Skeletal muscle tissue (tissue), 4 donors: ENCODE data around the gene OVCA2. TPM values are rescaled to one million over a fixed set of nuclear protein-coding genes. Genes with fewer than 3 reads are reported as not detected.

Experiments
- H3K27ac ChIP-seq: one replicate; pipeline ENCODE4 v1.7.0; 2013; ENCODE audit warnings: mild to moderate bottlenecking, low read depth, low read length, inconsistent platforms
- H3K27me3 ChIP-seq, 3 donors: one replicate each; pipeline ENCODE4 v1.7.0; 2013; ENCODE audit warnings: low read length in 3 of 3; ENCODE audit not compliant: control insufficient read depth in 3 of 3, insufficient read depth in 3 of 3
- H3K36me3 ChIP-seq, 3 donors: one replicate each; pipeline ENCODE4 v1.7.0; 2013; ENCODE audit warnings: low read length in 3 of 3; ENCODE audit not compliant: control insufficient read depth in 3 of 3, insufficient read depth in 3 of 3
- H3K4me1 ChIP-seq, 3 donors: one replicate each; pipeline ENCODE4 v1.7.0; 2013; ENCODE audit warnings: low read length in 3 of 3, mild to moderate bottlenecking in 3 of 3; ENCODE audit not compliant: control insufficient read depth in 3 of 3, insufficient read depth in 3 of 3
- H3K4me3 ChIP-seq, 3 donors: one replicate each; pipeline ENCODE4 v1.7.0; 2013; ENCODE audit warnings: low read length in 3 of 3
- H3K9ac ChIP-seq, 3 donors: one replicate each; pipeline ENCODE4 v1.7.0; 2013; ENCODE audit warnings: low read length in 3 of 3, mild to moderate bottlenecking in 3 of 3, moderate library complexity in 2 of 3, low read depth in 1 of 3
- H3K9me3 ChIP-seq, 3 donors: one replicate each; pipeline ENCODE4 v1.7.0; 2013; ENCODE audit warnings: low read length in 3 of 3; ENCODE audit not compliant: control insufficient read depth in 3 of 3
- total RNA-seq: library from RNA; depleted of rRNA; stranded (reverse); fragments of >200 nt; gene quantifications from one replicate; pipeline ENCODE4 v1.2.3, GENCODE V29; 2014
- donor health status: Osteomylitis.

Gene OVCA2
- total RNA-seq, 1 donor from 2014 or later = 24.0 TPM

DNA sequence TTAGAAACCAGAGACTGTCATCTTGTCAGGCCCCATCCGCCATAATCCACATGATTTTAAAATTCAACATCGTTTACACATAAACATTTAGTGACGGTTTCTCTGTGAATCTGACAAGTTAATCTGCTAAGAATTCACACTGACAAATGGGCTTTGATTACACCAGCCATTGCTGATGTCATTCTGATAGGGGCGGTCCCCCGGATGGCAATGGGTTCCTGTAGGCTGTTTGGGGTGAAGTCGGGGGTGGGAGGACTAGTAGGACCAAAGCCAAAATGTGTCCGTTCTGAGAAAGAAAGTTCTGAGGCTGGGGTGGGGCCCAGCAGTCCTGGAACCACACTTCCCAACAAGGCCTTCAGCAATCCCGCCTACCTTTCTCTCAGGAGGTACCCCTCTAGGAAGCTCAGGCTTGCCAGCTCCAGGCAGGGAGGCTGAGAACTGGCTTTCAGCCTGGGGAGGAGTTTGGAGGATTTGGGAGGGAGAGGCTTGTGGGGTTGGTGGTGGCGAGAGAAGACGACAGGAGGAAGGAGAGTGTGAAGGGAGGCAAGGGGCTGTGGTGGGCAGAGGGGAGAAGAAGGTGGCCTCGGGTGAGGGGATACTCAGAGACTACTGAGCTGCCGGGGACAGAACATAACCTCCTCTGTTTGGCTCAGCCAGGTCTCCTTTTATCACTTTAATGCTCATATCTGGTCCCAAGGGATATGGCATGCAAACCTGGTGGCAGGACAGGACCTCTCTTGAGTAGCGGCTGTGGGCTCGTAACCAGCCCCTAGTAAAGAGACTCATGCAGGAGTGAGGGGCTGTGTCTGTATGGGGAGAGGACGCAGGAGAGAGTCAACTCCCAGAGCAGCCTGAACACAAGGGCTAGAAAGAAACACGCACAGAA lies 21.7 kb downstream of the OVCA2 start:
- Histone ChIP-seq H3K27me3 (no peaks in the 10 kb centered on the region), H3K36me3 (peaks cover 25 to 58% (median 32%) of the 10 kb centered on the region in 3 donors), H3K27ac (peak overlapping the region; percentile 76), H3K9me3 (no peaks in the 10 kb centered on the region), H3K4me1 (peaks cover 79 to 85% (median 80%) of the 10 kb centered on the region in 3 donors), H3K4me3 (no peak overlapping the region), H3K9ac (peak overlapping the region; percentile 14 to 75 (median 40))

DNA sequence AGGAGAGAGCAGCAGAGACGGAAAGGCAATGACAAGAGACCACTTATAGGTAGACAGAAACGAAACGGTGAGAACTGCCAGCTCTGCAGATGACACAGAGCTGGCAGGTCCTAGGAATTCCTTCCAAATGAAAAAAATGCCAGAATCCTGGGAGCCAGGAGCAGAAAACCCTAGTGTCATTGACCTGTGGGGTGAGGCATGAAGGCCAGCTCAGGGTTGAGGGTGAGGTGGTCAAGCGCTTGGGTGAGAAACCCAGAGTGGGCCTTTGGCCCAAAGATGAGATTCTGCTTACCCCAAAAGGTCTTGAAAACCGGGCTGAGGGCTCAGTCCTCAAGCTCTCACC lies 22.3 kb downstream of the OVCA2 start:
- peaks cover 27 to 60% (median 37%) of the 10 kb centered on the region in 3 donors for H3K36me3 ChIP-seq
- H3K27ac ChIP-seq = peak overlapping the region; percentile 76
- H3K9ac ChIP-seq = no peak overlapping the region
- peaks cover 82 to 90% (median 85%) of the 10 kb centered on the region in 3 donors for H3K4me1 ChIP-seq
- H3K27me3 ChIP-seq = no peaks in the 10 kb centered on the region
- H3K9me3 ChIP-seq = no peaks in the 10 kb centered on the region
- no peak overlapping the region for H3K4me3 ChIP-seq

DNA sequence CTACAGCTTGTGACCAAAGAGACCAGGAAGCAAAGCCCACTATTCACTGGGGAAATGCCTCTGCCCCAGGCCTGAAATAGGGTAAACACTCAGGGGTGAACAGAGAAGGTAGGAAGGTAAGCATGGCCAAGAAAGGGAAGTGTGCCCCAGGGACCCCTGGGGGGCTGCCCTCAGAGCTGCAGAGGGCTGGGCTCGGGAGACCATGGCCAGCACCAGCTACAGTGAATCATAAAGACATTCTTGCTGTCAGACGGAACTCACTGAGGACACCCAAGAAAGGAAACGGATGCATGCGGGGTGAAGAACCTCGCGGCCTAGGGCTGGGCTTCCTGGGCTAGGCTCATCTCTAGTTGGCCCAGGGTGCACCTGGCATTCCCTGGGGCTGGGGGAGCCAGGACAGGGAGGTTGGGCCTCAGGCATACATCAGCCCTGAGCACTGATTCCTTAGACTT lies 22.7 kb downstream of the OVCA2 start:
- H3K36me3 ChIP-seq = peaks cover 27 to 60% (median 37%) of the 10 kb centered on the region in 3 donors
- no peaks in the 10 kb centered on the region for H3K27me3 ChIP-seq
- H3K9ac ChIP-seq = peak overlapping the region in 1 of 3 donors; percentile 45
- H3K9me3 ChIP-seq = no peaks in the 10 kb centered on the region
- H3K4me3 ChIP-seq = no peak overlapping the region
- H3K27ac ChIP-seq = peak overlapping the region; percentile 76
- H3K4me1 ChIP-seq = peaks cover 80 to 89% (median 82%) of the 10 kb centered on the region in 3 donors

GRCh38 chr17:2064980-2065785 lies 23.4 kb downstream of the OVCA2 start:
- Histone ChIP-seq H3K36me3 (peaks cover 27 to 55% (median 33%) of the 10 kb centered on the region in 3 donors), H3K4me3 (no peak overlapping the region), H3K9me3 (no peaks in the 10 kb centered on the region), H3K4me1 (peaks cover 77 to 87% (median 80%) of the 10 kb centered on the region in 3 donors), H3K27me3 (no peaks in the 10 kb centered on the region), H3K27ac (peak overlapping the region; percentile 76), H3K9ac (peak overlapping the region in 1 of 3 donors; percentile 66)

DNA sequence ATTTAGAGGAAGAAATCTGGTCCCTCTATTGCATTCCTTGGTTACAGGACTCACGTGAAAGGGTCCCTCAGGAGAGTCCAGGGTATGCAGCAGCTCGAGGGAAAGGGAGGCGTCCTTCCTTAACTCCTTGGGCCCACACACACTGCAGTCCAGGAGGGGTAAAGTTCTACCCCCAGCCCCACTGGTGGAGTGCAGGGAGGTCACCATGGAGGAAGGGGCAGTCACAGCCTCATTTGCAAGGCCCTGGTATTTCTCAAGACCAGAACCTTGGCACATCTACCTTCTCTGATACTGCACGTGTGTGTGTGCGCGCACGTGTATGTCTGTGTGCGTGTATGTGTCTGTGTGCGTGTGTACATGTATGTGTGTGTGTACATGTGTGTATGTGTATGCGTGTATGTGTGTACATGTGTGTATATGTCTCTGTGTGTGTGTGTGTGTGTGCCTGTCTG lies 24.2 kb downstream of the OVCA2 start:
- Histone ChIP-seq H3K9me3 (no peaks in the 10 kb centered on the region), H3K4me1 (peaks cover 77 to 89% (median 78%) of the 10 kb centered on the region in 3 donors), H3K9ac (peak overlapping the region in 1 of 3 donors; percentile 66), H3K36me3 (peaks cover 27 to 47% (median 31%) of the 10 kb centered on the region in 3 donors), H3K27ac (peak overlapping the region; percentile 76), H3K27me3 (no peaks in the 10 kb centered on the region), H3K4me3 (no peak overlapping the region)

- peak overlapping the region; percentile 76 for H3K27ac ChIP-seq
- H3K9ac ChIP-seq = peak overlapping the region; percentile 34 to 66 (median 54)
- H3K4me1 ChIP-seq = peaks cover 74 to 89% (median 76%) of the 10 kb centered on the region in 3 donors
- H3K4me3 ChIP-seq = no peak overlapping the region
- H3K9me3 ChIP-seq = no peaks in the 10 kb centered on the region
- no peaks in the 10 kb centered on the region for H3K27me3 ChIP-seq
- peaks cover 27 to 42% (median 31%) of the 10 kb centered on the region in 3 donors for H3K36me3 ChIP-seq
Observed at GRCh38 chr17:2067048-2067561, 25.3 kb downstream of the OVCA2 start.

DNA sequence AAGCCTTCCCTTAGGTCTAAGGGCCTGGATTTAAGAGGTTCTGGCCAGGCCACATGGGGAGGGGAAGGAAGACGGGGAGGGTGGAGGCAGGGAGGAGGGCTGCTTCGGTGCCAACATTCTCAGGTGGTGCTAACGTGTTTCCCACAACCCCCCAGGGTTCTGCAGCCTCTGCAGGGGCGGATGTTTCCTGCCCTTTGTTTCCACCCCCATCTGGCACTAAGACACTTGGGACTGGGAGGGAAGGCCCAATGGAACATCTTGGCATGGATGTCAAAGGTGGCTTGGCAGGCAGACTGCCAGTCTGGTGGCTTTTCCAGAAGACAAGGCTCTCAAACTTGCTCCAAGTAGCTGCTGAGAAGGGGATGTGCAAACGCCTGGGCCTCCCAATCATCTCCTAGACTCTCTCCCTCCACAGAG lies 25.8 kb downstream of the OVCA2 start:
- Histone ChIP-seq H3K4me1 (peaks cover 75 to 85% (median 77%) of the 10 kb centered on the region in 3 donors), H3K4me3 (no peak overlapping the region), H3K27me3 (no peaks in the 10 kb centered on the region), H3K9ac (peak overlapping the region in 2 of 3 donors; percentile 54 to 66), H3K27ac (peak overlapping the region; percentile 76), H3K9me3 (no peaks in the 10 kb centered on the region), H3K36me3 (peaks cover 32 to 40% (median 34%) of the 10 kb centered on the region in 3 donors)

- Histone ChIP-seq H3K4me1 (peaks cover 74 to 81% (median 75%) of the 10 kb centered on the region in 3 donors), H3K9me3 (no peaks in the 10 kb centered on the region), H3K9ac (peak overlapping the region in 2 of 3 donors; percentile 8 to 32), H3K4me3 (peak overlapping the region in 2 of 3 donors; percentile 6 to 24), H3K36me3 (peaks cover 32 to 40% (median 33%) of the 10 kb centered on the region in 3 donors), H3K27ac (peak overlapping the region; percentile 76), H3K27me3 (no peaks in the 10 kb centered on the region)
Observed at GRCh38 chr17:2068031-2068518, 26.3 kb downstream of the OVCA2 start.

DNA sequence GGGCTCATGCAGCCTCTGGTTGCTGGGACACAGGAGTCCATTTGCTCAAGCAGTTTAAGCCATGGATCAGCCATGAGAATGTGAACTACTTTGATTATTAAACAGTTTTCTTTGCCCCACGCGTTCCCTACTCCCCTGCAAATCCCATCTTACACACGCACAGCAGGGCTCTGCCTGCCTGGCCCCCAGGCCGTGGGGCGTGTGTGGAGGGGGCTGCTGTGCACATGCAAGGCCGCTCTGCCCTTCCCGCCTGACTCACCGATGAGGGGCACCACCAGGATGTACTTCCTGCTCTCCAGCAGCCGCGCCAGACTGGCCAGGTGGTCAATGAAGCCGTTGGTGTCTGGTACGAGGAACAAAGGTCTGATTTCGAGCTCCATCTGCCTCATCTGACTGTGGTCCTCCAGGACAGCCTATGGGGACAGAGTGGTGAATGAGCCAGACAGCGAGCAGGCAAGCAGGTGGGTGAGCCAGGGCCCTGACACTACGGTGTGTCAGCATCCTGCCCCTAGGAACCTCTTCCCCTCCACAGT lies 26.8 kb downstream of the OVCA2 start:
- Histone ChIP-seq H3K36me3 (peaks cover 32 to 37% (median 33%) of the 10 kb centered on the region in 3 donors), H3K4me3 (no peak overlapping the region), H3K9me3 (no peaks in the 10 kb centered on the region), H3K27ac (peak overlapping the region; percentile 76), H3K27me3 (no peaks in the 10 kb centered on the region), H3K4me1 (peaks cover 70 to 76% (median 72%) of the 10 kb centered on the region in 3 donors), H3K9ac (peak overlapping the region in 2 of 3 donors; percentile 32 to 40)
